ENCODE results near the gene SHOC2.

The SHOC2 gene

GRCh38 chr10:110947061-110947595 is 27.7 kb downstream of the SHOC2 start:
- H3K4me2 ChIP-seq (ENCODE audit: low read length) = no peak overlapping the region
- H4K20me1 ChIP-seq (ENCODE audit: control insufficient read depth, insufficient read depth, low read depth, low read length) = peaks cover 16% of the 10 kb centered on the region; the same call in 1 of the 2 replicates
- H3K4me1 ChIP-seq (ENCODE audit: control insufficient read depth, low read length) = peaks cover 30% of the 10 kb centered on the region
- TF ChIP-seq CTCF (IDR thresholded peaks at IDR 0.05; ENCODE audit: low read depth, low read length, poor library complexity, severe bottlenecking) (no peak), EZH2phosphoT487 (IDR thresholded peaks at IDR 0.05; ENCODE audit: borderline replicate concordance, low read length) (no peak)
- no peaks in the 10 kb centered on the region for H3K9me3 ChIP-seq (ENCODE audit: control insufficient read depth, insufficient read depth, low read length)
- peaks cover 94% of the 10 kb centered on the region for H3K36me3 ChIP-seq (ENCODE audit: control insufficient read depth, low read length)
- H3K9me2 ChIP-seq (replicated peaks; ENCODE audit: control insufficient read depth, low read length) = no peaks in the 10 kb centered on the region
- H3K79me2 ChIP-seq (ENCODE audit: control insufficient read depth, low read length) = peaks cover 100% of the 10 kb centered on the region
- H3K4me3 ChIP-seq (ENCODE audit: low read length) = no peak overlapping the region
- peaks cover 9% of the 10 kb centered on the region for H3F3A ChIP-seq (ENCODE audit: control insufficient read depth, insufficient read depth)
- H3K27ac ChIP-seq (ENCODE audit: low read depth, low read length) = no peak overlapping the region
- no peaks in the 10 kb centered on the region for H3K27me3 ChIP-seq (ENCODE audit: control insufficient read depth, low read length)

- no peaks in the 10 kb centered on the region for H3K9me2 ChIP-seq (replicated peaks; ENCODE audit: control insufficient read depth, low read length)
- H3K4me3 ChIP-seq (ENCODE audit: low read length) = no peak overlapping the region
- peaks cover 23% of the 10 kb centered on the region for H3K4me1 ChIP-seq (ENCODE audit: control insufficient read depth, low read length)
- H3K9me3 ChIP-seq (ENCODE audit: control insufficient read depth, insufficient read depth, low read length) = no peaks in the 10 kb centered on the region
- no peak overlapping the region for H3K4me2 ChIP-seq (ENCODE audit: low read length)
- peaks cover 7% of the 10 kb centered on the region for H4K20me1 ChIP-seq (ENCODE audit: control insufficient read depth, insufficient read depth, low read depth, low read length)
- TF ChIP-seq EZH2phosphoT487 (IDR thresholded peaks at IDR 0.05; ENCODE audit: borderline replicate concordance, low read length) (no peak), CTCF (IDR thresholded peaks at IDR 0.05; ENCODE audit: low read depth, low read length, poor library complexity, severe bottlenecking) (no peak)
- H3K27ac ChIP-seq (ENCODE audit: low read depth, low read length) = no peak overlapping the region
- peaks cover 79% of the 10 kb centered on the region for H3K36me3 ChIP-seq (ENCODE audit: control insufficient read depth, low read length)
- no peaks in the 10 kb centered on the region for H3K27me3 ChIP-seq (ENCODE audit: control insufficient read depth, low read length)
- H3F3A ChIP-seq (ENCODE audit: control insufficient read depth, insufficient read depth) = peaks cover 9% of the 10 kb centered on the region
- peaks cover 99% of the 10 kb centered on the region for H3K79me2 ChIP-seq (ENCODE audit: control insufficient read depth, low read length)
These were observed 32.0 kb downstream of the SHOC2 start for GRCh38 chr10:110951381-110951780.

GRCh38 chr10:110957606-110958005 is 38.2 kb downstream of the SHOC2 start:
- Histone ChIP-seq H3K9me2 (replicated peaks; ENCODE audit: control insufficient read depth, low read length) (no peaks in the 10 kb centered on the region), H3K9me3 (ENCODE audit: control insufficient read depth, insufficient read depth, low read length) (no peaks in the 10 kb centered on the region), H3K79me2 (ENCODE audit: control insufficient read depth, low read length) (peaks cover 99% of the 10 kb centered on the region), H3K36me3 (ENCODE audit: control insufficient read depth, low read length) (peaks cover 20% of the 10 kb centered on the region), H3K4me3 (ENCODE audit: low read length) (no peak overlapping the region), H3K27ac (ENCODE audit: low read depth, low read length) (no peak overlapping the region), H3K27me3 (ENCODE audit: control insufficient read depth, low read length) (no peaks in the 10 kb centered on the region), H3K4me1 (ENCODE audit: control insufficient read depth, low read length) (peaks cover 24% of the 10 kb centered on the region), H3K4me2 (ENCODE audit: low read length) (no peak overlapping the region), H3F3A (ENCODE audit: control insufficient read depth, insufficient read depth) (no peaks in the 10 kb centered on the region), H4K20me1 (ENCODE audit: control insufficient read depth, insufficient read depth, low read depth, low read length) (peaks cover 12% of the 10 kb centered on the region)
- no peak for TF ChIP-seq EZH2phosphoT487 (IDR thresholded peaks at IDR 0.05; ENCODE audit: borderline replicate concordance, low read length)
- no peak for TF ChIP-seq CTCF (IDR thresholded peaks at IDR 0.05; ENCODE audit: low read depth, low read length, poor library complexity, severe bottlenecking)
